HG02943 (cell line): ENCODE data around the gene FMNL2.
A peak's percentile ranks its signal among the peaks of the same experiment; 100 is the strongest.
"Not testable (repeated sequence)": the region's sequence is repeated elsewhere in the genome, so short reads cannot be mapped to it uniquely, and the experiment has no call there.

Experiments used
- ATAC-seq: cut with Tn5 transposase; IDR thresholded peaks from one replicate; pipeline ENCODE4 v1.9.1; 2021; ENCODE audit warnings: mild to moderate bottlenecking, low read depth, moderate library complexity; ENCODE audit not compliant: unreplicated experiment

Gene FMNL2

DNA sequence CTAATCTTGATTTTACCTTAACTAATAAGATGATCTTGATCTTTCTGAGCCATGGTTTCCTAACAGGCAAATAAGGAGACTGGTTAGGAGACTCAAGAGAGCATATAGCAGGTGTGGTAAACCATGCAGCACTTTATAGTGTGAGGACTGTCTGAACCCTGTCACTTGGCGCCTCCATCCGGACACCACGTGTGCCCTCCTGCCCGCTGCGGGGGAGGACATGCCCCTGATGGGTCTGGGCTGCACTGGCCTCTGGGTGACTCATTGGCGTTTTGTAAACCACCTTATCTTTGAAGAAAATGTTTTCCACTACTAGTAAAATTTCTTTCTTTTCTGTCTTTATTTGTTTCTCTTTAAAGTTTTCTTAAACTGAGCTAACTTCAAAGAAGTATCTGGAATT, 131.1 kb downstream of the FMNL2 start:
- ATAC-seq: no peak

DNA sequence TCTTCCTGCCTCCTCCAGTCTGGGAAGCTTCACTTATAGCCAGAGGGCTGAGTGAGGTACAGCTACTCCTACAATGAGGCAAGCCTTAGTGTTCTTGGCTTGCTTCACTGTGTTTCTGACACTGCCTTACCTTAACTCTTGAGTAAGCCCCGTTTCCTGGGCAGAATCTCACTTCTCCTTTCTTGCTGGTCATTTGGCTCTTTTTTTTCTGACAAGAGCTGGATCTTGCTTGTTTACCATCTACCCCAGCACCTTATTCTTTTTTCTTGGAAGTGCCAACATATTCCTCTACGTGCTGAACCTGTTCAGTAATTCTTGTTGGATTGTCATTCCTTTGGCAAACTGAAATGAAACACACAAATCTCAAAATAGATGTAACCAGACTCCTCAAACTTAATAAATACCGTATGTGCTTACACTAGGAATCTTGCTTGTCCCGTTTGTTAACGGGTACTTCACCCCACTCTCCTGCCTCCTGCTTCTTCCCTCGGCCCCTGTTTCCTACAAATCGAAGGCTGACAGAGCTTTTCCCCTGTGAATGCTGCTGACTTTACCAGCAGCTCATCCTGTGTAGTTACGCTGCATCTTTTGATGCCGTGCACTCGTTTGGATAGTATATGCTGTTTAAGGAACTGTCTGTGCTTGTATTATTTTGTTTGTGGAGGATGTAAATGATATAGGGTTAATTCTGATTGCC, 132.2 kb downstream of the FMNL2 start:
- ATAC-seq: peak; percentile 94

DNA sequence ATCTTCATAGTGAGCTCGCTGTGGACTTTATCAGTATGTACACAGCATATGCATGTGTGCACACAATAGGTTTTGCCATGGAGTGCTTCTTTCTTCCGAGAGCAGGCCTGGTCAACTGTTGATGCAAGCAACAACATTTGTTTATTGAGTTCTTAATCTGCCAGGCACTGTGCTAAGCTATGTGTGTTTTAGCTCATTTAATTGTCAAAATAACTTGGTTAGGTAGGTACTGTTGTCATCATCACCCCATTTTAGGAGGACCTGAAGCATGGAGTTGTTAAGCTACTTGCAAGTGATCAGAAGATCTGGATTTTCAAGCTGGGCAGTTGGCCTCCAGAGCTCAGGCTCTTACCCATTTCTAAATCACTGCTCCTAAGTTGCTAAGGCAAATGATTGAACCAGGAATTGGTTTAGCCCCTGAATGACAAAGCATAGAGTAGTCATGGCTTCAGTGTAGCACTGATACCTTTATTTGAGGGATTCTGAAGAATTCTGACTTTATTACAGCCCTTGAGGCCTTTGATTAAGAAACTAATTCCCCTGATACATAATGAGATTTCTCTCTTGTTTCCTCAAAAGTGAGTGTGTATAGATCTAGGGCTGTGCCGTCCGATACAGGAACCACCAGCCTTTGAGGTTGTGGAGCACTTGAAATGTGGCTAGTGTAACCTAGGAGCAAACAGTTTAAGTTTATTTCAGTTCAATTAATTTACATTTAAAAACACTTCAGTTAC, 132.9 kb downstream of the FMNL2 start:
- ATAC-seq: no peak

DNA sequence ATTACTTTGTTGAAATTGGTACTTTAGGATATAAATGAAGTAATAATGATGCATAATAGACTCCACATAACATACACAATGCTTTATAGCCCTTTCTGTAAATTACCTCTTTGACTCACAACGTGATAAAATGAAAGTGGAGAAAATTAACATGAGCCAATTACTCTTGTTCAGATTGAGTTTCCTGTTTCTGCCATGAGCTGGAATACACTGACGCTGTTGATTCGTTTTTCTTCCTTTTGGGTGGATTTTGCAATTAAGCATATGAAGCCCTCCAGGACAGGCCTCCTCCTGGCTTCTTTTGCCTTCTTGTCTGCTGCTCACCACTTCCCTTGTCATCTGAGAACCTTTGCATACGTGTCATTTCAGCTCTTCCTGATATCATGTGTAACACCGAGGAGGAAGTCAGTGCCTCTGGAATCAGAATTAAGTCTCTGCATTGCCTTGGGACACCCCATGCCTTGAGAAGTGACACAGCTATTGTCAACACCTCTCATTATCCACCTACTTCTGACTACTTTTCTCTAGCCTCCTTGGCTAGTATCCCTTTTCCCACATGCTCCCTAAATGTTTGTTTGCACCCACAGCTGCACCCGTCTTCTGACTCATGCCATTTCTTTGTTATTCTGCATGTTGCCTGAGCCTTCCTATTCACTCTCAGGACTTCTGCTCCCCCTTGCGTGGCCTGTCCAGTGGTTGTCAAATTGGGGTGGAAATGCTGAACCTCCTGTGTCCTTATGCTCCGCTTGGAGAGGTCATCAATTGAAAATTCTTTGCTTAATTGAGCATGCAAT, 134.1 kb downstream of the FMNL2 start:
- ATAC-seq: no peak

DNA sequence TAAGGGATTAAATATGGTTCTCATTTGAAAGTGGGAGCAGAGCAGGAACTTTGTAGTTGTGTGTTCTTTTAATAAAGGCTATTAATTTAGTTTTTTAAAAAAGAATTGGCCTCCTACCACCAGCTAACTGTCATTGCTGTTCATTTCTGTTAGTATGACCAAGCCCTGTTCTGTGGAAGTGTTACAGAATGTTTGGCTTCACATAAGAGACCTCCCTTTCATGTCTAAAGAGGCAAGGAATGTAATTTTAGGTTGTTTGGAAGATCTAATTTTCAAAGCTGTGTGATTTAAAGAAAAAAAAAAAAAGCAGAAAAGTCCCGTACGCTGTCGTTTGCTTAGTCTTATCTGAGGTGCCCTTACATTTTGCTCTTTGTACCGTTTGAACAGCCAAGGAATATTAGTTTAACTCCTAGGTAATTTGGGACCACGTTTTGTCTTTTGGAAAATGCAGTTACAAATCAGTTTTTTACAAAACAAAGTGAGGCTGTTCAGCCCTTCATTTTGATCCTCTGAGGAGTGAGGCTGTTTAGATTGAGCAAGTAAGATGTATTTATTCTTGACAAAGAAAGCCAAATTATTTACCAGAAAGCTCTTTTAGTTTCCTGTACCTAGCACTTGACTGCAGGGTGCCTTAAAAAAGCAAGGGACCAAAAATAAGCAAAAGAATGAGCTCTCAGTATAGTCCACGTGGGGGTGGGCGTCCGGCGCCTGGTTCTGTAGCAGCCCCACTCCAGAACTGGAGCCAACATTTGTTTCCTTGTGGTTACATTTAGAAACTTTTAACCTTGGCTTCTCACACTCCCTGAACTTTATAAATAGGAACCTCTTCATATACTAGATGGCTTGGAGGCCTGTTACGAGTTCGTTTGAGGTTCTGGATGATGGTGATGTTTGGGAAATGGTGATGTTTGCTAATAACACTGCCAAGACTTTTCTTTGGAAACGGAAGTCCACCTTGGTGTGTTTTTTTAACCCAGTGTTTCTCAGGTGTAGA, 136.2 kb downstream of the FMNL2 start:
- ATAC-seq: no peak

DNA sequence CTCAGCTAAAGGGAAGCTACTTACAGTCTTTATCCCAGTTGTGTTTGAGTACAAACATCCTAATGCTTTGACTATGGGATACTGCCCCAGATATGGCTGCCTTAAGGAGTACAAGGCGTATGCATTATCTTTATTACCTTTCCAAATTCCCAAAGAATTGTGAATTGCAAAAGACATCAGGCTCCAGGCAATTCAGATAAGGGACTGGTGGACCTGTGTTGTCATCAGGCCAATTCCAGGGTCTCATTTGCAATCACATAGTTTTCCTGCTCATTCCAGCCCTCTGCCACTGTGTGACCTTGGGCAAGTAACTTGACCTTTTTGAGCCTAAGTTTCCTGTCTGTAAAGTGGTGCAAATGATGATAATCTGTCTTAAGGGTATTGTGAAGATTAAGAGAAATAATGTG, 137.5 kb downstream of the FMNL2 start:
- ATAC-seq: no peak

DNA sequence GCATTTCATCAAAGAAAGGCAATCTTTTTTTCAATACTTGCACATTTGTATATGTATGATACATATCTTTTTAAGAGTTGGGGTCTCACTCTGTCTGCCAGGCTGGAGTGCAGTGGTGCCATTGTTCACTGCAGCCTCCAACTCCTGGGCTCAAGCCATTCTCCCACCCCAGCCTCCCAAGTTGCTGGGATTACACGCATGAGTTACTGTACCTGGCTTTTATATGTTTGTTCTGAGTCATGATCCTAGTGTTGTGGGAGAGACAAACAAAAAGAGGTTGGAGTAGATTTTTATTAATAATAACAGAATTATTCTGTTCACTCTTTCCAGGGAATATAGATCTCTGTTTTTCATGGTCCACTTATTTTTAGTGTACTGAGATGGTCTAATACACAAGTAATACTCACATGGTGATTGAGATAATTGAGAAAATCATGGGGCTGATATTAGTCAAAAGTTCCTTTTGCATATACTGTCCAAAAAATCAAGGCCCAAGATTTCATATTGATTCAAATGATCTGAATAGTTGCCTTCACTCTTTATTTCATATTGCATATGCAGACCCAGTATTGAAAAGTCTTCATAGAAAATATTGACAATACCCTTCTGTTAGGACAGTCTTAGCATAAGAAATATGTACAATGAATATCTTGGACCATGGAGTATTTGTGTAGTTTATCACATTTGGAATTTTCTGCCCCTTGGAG, 138.3 kb downstream of the FMNL2 start:
- ATAC-seq: no peak

DNA sequence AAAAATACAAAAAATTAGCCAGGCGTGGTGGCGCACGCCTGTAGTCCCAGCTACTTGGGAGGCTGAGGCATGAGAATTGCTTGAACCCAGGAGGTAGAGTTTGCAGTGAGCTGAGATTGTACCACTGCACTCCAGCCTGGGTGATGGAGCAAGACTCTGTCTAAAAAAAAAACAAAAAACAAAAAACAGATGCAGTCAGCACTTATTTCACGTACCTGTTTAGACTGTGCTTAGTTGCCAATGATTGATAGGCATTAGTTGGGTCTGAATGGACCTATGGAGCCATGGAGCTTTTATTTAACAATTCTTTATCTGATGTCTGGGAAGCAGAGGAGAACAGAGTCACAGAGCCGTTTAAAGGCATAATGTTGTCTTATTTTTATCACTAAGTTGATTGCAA, 139.5 kb downstream of the FMNL2 start:
- not testable (repeated sequence) for ATAC-seq

DNA sequence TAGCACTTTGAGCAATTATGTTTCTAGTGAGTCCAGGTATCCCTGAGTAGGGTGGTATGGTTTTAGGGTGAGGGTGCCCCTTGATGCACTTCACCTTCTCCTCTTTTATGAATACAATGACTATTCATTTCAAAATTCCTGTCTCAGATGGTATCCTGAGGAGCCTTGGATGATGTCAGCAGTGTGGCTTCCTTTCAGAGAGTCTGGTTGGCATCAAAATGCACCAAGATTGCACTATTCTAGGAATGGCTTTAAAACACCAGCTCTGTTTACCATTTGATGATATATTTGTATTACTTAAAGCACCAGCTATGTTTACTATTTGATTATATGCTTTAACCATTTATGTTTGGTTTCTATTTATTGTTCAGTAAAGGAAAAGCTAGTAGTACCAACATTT, 141.0 kb downstream of the FMNL2 start:
- no peak for ATAC-seq

DNA sequence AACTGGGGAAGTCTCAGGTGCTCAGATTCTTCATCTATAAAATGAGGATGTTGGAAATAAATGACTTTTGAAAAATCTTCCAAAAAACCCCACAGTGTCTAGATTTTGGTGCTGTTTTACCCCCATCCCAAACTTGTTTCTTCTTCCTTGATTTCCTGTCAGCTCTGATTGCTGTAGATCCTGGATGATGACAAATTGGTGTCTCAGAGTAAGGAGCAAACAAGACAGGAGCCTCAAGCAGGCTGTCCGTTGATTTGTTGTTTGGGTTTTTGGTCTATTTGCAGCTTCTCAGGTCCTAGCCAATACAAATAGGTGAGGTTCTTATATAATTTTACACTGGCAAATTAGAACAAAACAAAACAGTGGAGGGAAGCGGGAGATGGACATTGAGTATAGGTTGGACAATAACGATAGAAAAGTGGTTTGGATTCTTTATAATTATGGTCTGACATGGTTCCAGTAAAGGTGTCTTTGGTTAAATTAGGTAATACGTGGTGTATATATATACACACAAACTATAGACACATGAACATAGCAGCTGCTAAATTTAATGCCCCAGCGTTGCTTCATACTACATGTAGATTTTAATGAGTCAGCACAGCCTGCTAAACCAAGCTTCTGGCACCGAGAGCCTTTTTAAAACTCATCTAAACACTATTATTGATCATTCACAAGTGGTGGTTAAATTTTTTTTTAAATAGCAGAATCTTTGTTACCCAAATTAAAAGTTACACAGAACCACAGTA, 142.5 kb downstream of the FMNL2 start:
- ATAC-seq: no peak

DNA sequence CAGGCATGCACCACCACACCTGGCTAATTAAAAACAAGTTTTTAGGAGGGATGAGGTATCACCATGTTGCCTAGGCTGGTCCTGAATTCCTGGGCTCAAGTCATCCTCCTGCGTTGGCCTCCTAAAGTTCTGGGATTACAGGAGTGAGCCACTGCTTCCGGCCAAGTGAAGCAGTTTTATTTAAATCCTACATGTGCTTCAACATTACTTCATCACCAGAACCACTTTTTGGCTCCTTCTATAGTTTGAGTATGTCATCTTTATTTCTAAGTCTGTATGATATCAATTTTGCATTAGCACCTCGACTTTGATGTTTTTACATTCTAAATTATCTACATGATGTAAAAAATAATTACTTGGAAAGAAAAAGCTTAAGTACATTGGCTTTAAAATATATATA, 144.3 kb downstream of the FMNL2 start:
- ATAC-seq: no peak

DNA sequence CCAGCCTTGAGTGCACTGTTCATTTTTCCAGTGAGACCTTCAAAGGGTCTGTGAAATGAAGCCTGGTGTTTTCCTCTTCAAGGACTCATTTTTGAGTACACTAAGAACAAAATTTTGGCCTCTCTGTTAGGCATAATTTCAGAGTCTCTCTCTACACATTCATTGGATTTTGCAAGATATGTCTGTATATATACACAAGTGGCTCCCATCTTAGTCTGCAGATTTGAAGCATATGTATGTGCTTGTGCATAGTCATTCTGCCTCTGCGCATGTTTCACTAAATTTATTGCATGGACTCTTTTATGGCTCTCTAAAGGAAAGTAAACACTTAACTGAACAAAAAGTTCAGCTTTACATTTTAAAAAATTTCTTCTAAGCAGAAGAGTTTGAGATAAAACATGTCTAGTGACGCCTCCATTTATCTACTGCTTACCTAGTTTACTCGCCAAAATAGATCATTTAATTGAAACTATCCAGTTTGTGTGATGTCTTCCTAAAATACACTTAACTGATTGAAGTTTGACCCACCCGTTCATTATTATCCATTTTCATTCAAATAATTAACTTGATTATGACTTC, 145.9 kb downstream of the FMNL2 start:
- no peak for ATAC-seq

DNA sequence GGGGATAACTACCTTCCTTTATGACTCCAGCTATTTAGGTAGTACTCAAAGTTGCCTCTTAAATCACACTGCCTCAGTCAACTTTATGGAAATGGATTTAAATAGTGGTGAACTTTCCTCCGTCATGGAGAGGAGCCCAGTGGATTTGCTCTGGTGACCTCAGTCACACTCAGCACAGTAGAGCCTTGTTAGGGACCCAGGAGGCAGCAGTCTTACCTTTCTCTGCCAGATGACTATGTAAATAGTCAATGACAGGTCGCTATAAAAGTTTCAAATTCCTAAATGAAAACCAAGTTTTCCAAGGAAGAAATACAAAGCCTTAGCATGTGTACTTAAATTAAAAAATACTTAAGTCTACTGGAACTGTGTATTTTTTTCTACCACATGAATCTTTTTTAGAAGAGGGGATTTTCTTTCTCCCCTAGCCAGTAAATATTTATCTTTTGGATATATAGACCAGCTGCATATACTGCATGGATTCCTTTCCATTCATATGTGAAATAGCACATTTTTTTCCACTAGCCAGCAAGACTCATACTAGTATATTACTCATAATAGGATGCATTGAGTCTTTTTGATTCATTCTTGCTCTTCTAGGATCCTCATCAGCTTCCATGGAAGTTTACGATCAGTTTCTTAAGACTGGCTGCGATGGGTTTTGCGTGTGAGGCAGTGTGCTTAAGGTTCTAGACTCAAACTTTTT, 147.1 kb downstream of the FMNL2 start:
- ATAC-seq: no peak

DNA sequence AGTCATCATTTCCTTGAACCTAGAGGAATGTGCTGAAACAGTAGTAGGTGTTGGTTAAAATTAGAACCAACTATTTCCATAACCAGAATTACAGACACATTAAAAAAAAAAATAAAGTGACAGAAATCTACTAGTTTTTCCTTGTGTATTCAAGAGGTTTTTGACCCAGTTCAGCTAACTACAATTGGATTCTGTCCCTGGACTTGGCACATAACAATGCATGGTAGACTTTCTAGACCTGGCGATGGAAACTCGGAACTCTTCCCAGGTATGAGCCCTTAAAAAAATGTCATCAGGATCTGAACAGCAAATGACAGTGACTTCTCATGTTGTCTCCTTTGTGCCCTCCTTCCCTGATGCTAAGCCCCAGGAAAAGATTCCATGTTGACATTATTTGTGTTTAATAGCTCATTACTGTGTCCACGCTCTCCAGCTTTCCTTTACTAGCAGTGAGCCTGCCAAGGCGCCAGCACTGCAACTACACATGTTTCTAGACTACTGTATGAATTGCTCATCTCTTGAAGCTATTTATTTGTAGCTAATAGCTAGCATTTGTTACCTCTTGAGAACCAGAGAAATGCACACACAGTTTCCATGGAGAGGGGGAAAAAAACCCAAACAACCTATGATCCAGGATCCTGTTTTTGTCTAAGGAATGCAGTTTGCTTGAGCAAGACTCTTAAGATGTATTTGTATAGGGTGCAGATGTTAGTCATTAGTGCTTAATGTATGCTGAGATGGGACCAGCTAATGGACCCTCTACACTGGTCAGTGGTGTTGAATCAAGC, 148.5 kb downstream of the FMNL2 start:
- no peak for ATAC-seq

DNA sequence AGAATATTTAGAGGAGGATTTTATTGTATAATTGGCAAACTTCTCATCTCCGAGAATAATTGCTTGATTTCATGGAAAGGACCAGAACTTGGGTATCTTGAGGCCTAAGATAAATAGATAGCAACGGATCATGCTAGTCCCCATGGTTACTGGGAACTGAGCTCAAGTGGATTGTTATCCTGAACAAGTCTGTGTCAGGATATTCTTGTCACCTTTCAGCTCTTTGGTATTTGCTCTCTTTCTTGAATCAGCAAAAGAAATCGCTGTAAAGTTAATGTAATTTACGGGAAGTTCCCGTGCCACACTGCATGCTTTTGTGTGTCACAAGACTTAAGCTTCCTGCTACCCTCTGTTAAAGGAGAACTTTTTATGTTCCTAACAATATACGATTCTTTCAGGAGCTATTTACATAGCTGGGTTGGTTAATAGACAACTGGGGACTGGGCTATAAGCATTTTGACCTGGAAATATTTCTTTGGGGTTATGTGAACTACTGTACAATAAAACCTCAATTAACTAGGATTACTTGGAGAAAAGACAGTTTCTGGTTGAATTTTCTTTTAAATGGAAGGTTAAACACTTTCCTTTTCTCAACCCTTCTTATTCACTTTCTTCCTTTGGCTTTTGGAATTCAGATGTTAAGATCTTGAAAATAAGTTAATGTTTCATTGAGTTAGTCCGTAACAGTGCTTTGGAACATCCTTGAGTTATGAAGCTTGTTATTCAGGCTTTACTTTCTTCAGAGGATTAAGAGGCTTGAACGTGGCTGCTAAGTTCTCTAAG, 151.2 kb downstream of the FMNL2 start:
- no peak for ATAC-seq

DNA sequence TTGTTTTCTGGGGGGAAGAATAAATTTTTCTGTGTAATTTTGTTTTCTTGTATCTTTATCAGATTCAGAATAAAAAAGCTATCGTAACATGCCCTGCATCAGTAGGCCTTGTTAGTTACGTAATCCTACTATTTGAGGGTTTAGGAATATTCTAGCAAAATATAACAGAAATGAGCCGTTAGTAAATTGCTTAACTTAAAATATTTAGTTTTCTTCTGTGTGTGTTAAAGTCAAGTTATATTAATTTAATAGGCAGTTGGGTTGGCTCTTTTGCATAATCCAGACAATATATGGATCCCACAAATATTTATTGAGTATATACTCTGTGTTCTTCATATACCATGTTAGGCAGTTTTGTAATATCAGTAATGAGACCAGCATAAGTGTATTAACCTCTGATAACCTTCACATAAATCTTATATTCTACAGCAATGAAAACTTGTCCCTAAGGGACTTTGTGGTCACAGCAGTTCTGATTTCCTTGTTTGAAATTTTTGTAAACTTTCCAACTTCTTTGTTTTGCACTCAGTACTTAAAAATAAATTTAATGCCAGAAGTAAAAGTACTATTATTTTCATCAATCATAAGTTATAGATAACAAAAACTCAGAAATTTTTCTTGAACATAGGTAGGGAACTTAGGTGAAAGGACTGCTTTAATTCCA, 151.9 kb downstream of the FMNL2 start:
- no peak for ATAC-seq
